HG03196 (cell line): ENCODE results near the gene ATCAY.

Source experiments
- ATAC-seq: cut with Tn5 transposase; IDR thresholded peaks from one replicate; pipeline ENCODE4 v1.9.1; 2021; ENCODE audit not compliant: unreplicated experiment

Gene ATCAY

GRCh38 chr19:3880471-3881271, at the start of gene ATCAY:
ATCAY (plus strand) TSS chr19:3880685; CDS start chr19:3885768, 5,083 bp downstream.
- no peak for ATAC-seq

GRCh38 chr19:3831601-3832000, 48.9 kb upstream of the ATCAY start:
- ATAC-seq: no peak

GRCh38 chr19:3832001-3832400, 48.5 kb upstream of the ATCAY start:
- ATAC-seq: no peak

- ATAC-seq: no peak
Observed at GRCh38 chr19:3833578-3834348, 46.7 kb upstream of the ATCAY start.

GRCh38 chr19:3834349-3835054, 46.0 kb upstream of the ATCAY start:
- ATAC-seq: no peak

- no peak for ATAC-seq
Observed at GRCh38 chr19:3835055-3835435, 45.4 kb upstream of the ATCAY start.

GRCh38 chr19:3836887-3837286, 43.6 kb upstream of the ATCAY start:
- no peak for ATAC-seq

- no peak for ATAC-seq
Observed at GRCh38 chr19:3837332-3837731, 43.2 kb upstream of the ATCAY start.

GRCh38 chr19:3837922-3838321, 42.6 kb upstream of the ATCAY start:
- no peak for ATAC-seq

GRCh38 chr19:3838661-3839060, 41.8 kb upstream of the ATCAY start:
- ATAC-seq: no peak

- no peak for ATAC-seq
Observed at GRCh38 chr19:3839941-3840340, 40.5 kb upstream of the ATCAY start.

- ATAC-seq: no peak
Observed at GRCh38 chr19:3840804-3841203, 39.7 kb upstream of the ATCAY start.

GRCh38 chr19:3842948-3843347, 37.5 kb upstream of the ATCAY start:
- no peak for ATAC-seq

GRCh38 chr19:3844596-3844995, 35.9 kb upstream of the ATCAY start:
- ATAC-seq: no peak

GRCh38 chr19:3849092-3849491, 31.4 kb upstream of the ATCAY start:
- ATAC-seq: no peak

GRCh38 chr19:3849787-3850186, 30.7 kb upstream of the ATCAY start:
- no peak for ATAC-seq

- ATAC-seq: no peak
Observed at GRCh38 chr19:3850320-3850972, 30.0 kb upstream of the ATCAY start.

GRCh38 chr19:3851254-3852176, 29.0 kb upstream of the ATCAY start:
- ATAC-seq: no peak

GRCh38 chr19:3852177-3852511, 28.3 kb upstream of the ATCAY start:
- ATAC-seq: no peak

- ATAC-seq: no peak
Observed at GRCh38 chr19:3852614-3853254, 27.8 kb upstream of the ATCAY start.
